Adrenal gland (tissue), 12 donors: ENCODE data around the gene APCDD1. TPM values are rescaled to one million over a fixed set of nuclear protein-coding genes. Genes with fewer than 3 reads are reported as not detected.

Experiments
- DNase-seq, 7 donors: peaks; one replicate each; pipeline ENCODE4 v3.0.0-alpha.2; 2019 to 2020
- H3K27ac ChIP-seq, 5 donors: fragments of 200-600 bp; sonication (generic) in 4 of 5; 1 replicate in 3 of 5; 2 replicates in 2 of 5; pipeline versions ENCODE4 v1.5.1 to v1.8.0; 2016 to 2020; ENCODE audit warnings: mild to moderate bottlenecking in 1 of 5
- H3K27me3 ChIP-seq: fragments of 200-600 bp; 2 replicates; pipeline ENCODE4 v1.8.0; 2021
- H3K36me3 ChIP-seq, 2 donors: fragments of 200-600 bp; replicated peaks in 1 of 2; 1 replicate in 1 of 2; 2 replicates in 1 of 2; pipeline versions ENCODE4 v1.5.1 to v1.8.0; 2018 to 2022
- H3K4me1 ChIP-seq, 2 donors: fragments of 200-600 bp; replicated peaks in 1 of 2; 1 replicate in 1 of 2; 2 replicates in 1 of 2; pipeline versions ENCODE4 v1.5.1 to v1.8.0; 2018 to 2021
- H3K4me3 ChIP-seq, 4 donors: fragments of 200-600 bp; sonication (generic) in 3 of 4; one replicate each; pipeline ENCODE4 v1.5.1; 2016 to 2018
- H3K9me3 ChIP-seq, 3 donors: fragments of 200-600 bp; sonication (generic) in 1 of 3; replicated peaks in 1 of 3; 1 replicate in 2 of 3; 2 replicates in 1 of 3; pipeline versions ENCODE4 v1.5.1 to v1.8.0; 2016 to 2021
- POLR2A ChIP-seq, 2 donors: fragments of 450-650 bp; IDR thresholded peaks; one replicate each; pipeline ENCODE4 v1.6.1; 2017; ENCODE audit warnings: antibody characterized with exemption in 2 of 2, mild to moderate bottlenecking in 2 of 2, moderate library complexity in 1 of 2
- WGBS, 4 donors: extraction: QIAGEN DNeasy Blood & Tissue Kit in 2 of 4; methylation state at CpG; one replicate each; pipeline versions ENCODE4 v1.1.5 to v1.1.7; 2013 to 2017; 5-methylcytosine and 5-hydroxymethylcytosine counted together
- intact Hi-C, 2 donors: fragments of 100-400 bp; cut with DNase I; formaldehyde crosslinking; loops; one replicate each; pipeline versions ENCODE4 v1.14.1 to v1.15.0; 2022 to 2023
- polyA plus RNA-seq, 3 donors: library from polyadenylated mRNA; stranded (reverse); fragments of 200-250 nt in 2 of 3; fragments of 350-450 nt in 1 of 3; fragmentation: Illumina TruSeq in 1 of 3; extraction: RNeasy Lipid Tissue Mini Kit (QIAGEN cat#74804) in 1 of 3; gene quantifications; one replicate each; pipeline ENCODE4 v1.2.3, GENCODE V29; 2013 to 2014
- total RNA-seq, 9 donors: library from RNA; depleted of rRNA in 4 of 9; stranded (reverse); fragments of >200 nt in 4 of 9; fragments of 120-200 nt in 1 of 9; fragmentation: NEBNext Ultra II Directional in 1 of 9; extraction: Animal tissue kit (Norgen Biotek cat#: 25700) in 1 of 9; gene quantifications; one replicate each; pipeline versions ENCODE4 v1.1.0 to v1.2.4, GENCODE V29; 2013 to 2023
- TF ChIP-seq, protein P1 (sequence below), 6 experiments: fragments of 450-650 bp in 4 of 6; fragments of 200-600 bp in 2 of 6; sonication (generic) in 1 of 6; IDR thresholded peaks; 1 replicate in 5 of 6; 2 replicates in 1 of 6; pipeline versions ENCODE4 v1.5.1 to v1.8.0; 2016 to 2021; ENCODE audit warnings: antibody characterized with exemption in 6 of 6, mild to moderate bottlenecking in 2 of 6, moderate library complexity in 1 of 6
- donor health status: healthy with polysubstance abuse.
- donor health status: Bipolar disorder and iron deficiency.
- donor health status: DM: yes; HTN: yes; CAD: no.
- donor health status: DM: no; HTN: no; CAD: no.
- donor health status: DM: no; HTN: no; CAD: no.
- donor health status: DM: yes; HTN: yes; CAD: no.

Gene APCDD1
- total and polyA plus RNA-seq, 12 donors: 7.1 to 62.2 (median 21.9) TPM

DNA sequence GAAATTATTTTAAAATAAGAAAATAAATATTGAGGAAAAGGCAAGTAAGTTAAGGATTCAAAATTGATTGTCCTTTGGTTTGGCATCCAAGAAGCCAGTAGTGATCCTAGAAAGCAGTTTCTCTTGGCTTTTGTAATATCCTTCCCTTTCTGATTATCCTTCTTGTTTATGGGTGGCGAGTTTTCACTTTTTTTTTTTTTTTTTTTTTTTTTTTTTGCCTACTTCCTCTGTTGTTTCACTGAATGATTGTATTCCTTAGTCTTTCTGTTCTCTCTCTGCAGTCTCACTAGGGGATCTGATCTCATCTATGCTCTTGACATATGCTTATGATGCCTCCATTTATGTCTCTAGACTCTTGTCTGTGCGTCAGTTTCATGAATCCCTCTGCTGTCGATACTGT, 75.6 kb downstream of the APCDD1 start:
- no peak for DNase-seq
- Histone ChIP-seq H3K27ac (peak overlapping the region in 3 of 5 donors; percentile 55 to 87 (median 82)), H3K27me3 (no peaks in the 10 kb centered on the region), H3K4me1 (peaks cover 15 to 46% of the 10 kb centered on the region in 2 donors), H3K4me3 (no peak overlapping the region), H3K36me3 (no peaks in the 10 kb centered on the region), H3K9me3 (no peaks in the 10 kb centered on the region)
- TF ChIP-seq, protein P1, sequence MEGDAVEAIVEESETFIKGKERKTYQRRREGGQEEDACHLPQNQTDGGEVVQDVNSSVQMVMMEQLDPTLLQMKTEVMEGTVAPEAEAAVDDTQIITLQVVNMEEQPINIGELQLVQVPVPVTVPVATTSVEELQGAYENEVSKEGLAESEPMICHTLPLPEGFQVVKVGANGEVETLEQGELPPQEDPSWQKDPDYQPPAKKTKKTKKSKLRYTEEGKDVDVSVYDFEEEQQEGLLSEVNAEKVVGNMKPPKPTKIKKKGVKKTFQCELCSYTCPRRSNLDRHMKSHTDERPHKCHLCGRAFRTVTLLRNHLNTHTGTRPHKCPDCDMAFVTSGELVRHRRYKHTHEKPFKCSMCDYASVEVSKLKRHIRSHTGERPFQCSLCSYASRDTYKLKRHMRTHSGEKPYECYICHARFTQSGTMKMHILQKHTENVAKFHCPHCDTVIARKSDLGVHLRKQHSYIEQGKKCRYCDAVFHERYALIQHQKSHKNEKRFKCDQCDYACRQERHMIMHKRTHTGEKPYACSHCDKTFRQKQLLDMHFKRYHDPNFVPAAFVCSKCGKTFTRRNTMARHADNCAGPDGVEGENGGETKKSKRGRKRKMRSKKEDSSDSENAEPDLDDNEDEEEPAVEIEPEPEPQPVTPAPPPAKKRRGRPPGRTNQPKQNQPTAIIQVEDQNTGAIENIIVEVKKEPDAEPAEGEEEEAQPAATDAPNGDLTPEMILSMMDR (IDR thresholded peaks at IDR 0.05): no peak
- intact Hi-C loops: no loop called here
- 71 to 83% (median 78%) methylated on average over 3 of the region's 3 CpGs for WGBS, 4 donors

GRCh38 chr18:10530852-10531251, 76.4 kb downstream of the APCDD1 start:
- WGBS, 4 donors: 67 to 77% (median 73%) methylated on average over 3 of the region's 3 CpGs
- peak in 3 of 7 donors; percentile 51 to 78 (median 60) for DNase-seq
- Histone ChIP-seq H3K27me3 (no peaks in the 10 kb centered on the region), H3K9me3 (no peaks in the 10 kb centered on the region), H3K27ac (peak overlapping the region in 3 of 5 donors; percentile 55 to 87 (median 82)), H3K36me3 (no peaks in the 10 kb centered on the region), H3K4me3 (peak overlapping the region in 1 of 4 donors; percentile 6), H3K4me1 (peaks cover 15 to 40% of the 10 kb centered on the region in 2 donors)
- TF ChIP-seq POLR2A (IDR thresholded peaks at IDR 0.05): no peak
- TF ChIP-seq, protein P1 (IDR thresholded peaks at IDR 0.05): no peak
- intact Hi-C loops: no loop called here

- WGBS, 4 donors: 96 to 98% (median 97%) methylated on average over 2 of the region's 2 CpGs
- Histone ChIP-seq H3K27ac (no peak overlapping the region), H3K4me3 (no peak overlapping the region), H3K4me1 (peaks cover 15 to 28% of the 10 kb centered on the region in 2 donors), H3K36me3 (no peaks in the 10 kb centered on the region), H3K27me3 (no peaks in the 10 kb centered on the region), H3K9me3 (no peaks in the 10 kb centered on the region)
- no peak for DNase-seq
- no peak for TF ChIP-seq POLR2A (IDR thresholded peaks at IDR 0.05)
- TF ChIP-seq, protein P1 (IDR thresholded peaks at IDR 0.05): no peak
- intact Hi-C loops: no loop called here
Observed at GRCh38 chr18:10533111-10533510, 78.7 kb downstream of the APCDD1 start.

GRCh38 chr18:10536280-10536679, 81.8 kb downstream of the APCDD1 start:
- H3K27ac ChIP-seq: no peak overlapping the region
- 89 to 95% (median 91%) methylated on average over 2 of the region's 2 CpGs for WGBS, 4 donors
- no peaks in the 10 kb centered on the region for H3K9me3 ChIP-seq
- no peak overlapping the region for H3K4me3 ChIP-seq
- peaks cover 0 to 19% of the 10 kb centered on the region in 2 donors for H3K36me3 ChIP-seq
- H3K4me1 ChIP-seq: no peaks in the 10 kb centered on the region
- no peak for DNase-seq
- no peaks in the 10 kb centered on the region for H3K27me3 ChIP-seq
- TF ChIP-seq, protein P1 (IDR thresholded peaks at IDR 0.05): no peak
- intact Hi-C loops: no loop called here
